ENCODE data around the gene ATXN1. TPM values are rescaled to one million over a fixed set of nuclear protein-coding genes. Genes with fewer than 3 reads are reported as not detected.

ATXN1 gene
- total RNA-seq, 1 experiment from 2014 or later: 25.6 TPM

DNA sequence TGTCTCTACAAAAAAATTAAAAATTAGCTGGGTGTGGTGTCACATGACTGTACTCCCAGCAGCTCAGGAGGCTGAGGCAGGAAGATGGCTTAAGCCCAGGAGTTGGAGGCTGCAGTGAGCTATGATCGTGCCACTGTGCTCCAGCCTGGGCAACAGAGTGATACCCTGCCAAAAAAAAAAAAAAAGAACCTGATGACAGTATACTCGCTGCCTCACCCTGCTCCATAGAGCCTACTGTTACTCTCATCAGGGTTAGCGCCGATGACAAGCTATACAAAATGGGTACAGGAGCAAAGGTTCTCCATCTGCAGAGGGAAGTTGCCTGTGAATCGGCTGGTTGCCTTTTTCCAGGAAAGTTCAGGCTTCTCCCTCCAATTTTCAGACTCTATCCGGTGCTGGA, 469.5 kb downstream of the ATXN1 start:
- no TSS peak for BruUV-seq (replicated peaks)
- TF ChIP-seq EZH2 (IDR thresholded peaks at IDR 0.05; ENCODE audit: borderline replicate concordance, low read depth, low read length, poor library complexity, severe bottlenecking): no peak
- TF ChIP-seq, protein P1, sequence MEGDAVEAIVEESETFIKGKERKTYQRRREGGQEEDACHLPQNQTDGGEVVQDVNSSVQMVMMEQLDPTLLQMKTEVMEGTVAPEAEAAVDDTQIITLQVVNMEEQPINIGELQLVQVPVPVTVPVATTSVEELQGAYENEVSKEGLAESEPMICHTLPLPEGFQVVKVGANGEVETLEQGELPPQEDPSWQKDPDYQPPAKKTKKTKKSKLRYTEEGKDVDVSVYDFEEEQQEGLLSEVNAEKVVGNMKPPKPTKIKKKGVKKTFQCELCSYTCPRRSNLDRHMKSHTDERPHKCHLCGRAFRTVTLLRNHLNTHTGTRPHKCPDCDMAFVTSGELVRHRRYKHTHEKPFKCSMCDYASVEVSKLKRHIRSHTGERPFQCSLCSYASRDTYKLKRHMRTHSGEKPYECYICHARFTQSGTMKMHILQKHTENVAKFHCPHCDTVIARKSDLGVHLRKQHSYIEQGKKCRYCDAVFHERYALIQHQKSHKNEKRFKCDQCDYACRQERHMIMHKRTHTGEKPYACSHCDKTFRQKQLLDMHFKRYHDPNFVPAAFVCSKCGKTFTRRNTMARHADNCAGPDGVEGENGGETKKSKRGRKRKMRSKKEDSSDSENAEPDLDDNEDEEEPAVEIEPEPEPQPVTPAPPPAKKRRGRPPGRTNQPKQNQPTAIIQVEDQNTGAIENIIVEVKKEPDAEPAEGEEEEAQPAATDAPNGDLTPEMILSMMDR (conservative IDR thresholded peaks at IDR 0.05; ENCODE audit: low read depth, low read length): no peak
- no peak for DNase-seq (ENCODE audit: low spot score)
- Histone ChIP-seq H3K4me1 (ENCODE audit: insufficient read depth, low read length, poor library complexity, severe bottlenecking) (no peaks in the 10 kb centered on the region), H3K4me3 (ENCODE audit: low read depth, low read length, poor library complexity, severe bottlenecking) (no peak overlapping the region), H3K9me3 (ENCODE audit: low read depth, low read length, poor library complexity, severe bottlenecking) (no peaks in the 10 kb centered on the region), H3K27me3 (replicated peaks; ENCODE audit: insufficient read depth, low read depth, low read length, poor library complexity) (no peaks in the 10 kb centered on the region), H3K36me3 (ENCODE audit: insufficient read depth, low read length, poor library complexity, severe bottlenecking) (no peaks in the 10 kb centered on the region), H3K27ac (ENCODE audit: low read depth, low read length, poor library complexity, severe bottlenecking) (no peak overlapping the region)
- ChIA-PET CTCF (no interaction called here), POLR2A (ENCODE audit: low non-redundant PET) (no interaction called here)
- intact Hi-C loops (cut with micrococcal nuclease; ENCODE audit: unreplicated experiment): no loop called here

DNA sequence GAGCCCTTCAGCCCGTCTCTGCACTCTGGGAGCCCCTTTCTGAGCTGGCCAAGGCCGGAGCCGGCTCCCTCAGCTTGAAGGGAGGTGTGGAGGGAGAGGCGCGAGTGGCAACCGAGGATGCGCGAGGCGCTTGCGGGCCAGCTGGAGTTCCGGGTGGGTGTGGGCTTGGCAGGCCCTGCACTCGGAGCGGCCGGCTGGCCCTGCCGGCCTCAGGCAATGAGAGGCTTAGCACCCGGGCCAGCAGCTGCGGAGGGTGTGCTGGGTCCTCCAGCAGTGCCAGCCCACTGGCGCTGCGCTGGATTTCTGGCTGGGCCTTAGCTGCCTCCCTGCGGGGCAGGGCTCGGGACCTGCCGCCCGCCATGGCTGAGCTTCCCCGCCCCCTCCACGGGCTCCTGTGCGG, 473.1 kb downstream of the ATXN1 start:
- TF ChIP-seq EZH2 (IDR thresholded peaks at IDR 0.05; ENCODE audit: borderline replicate concordance, low read depth, low read length, poor library complexity, severe bottlenecking): no peak
- TF ChIP-seq, protein P1 (conservative IDR thresholded peaks at IDR 0.05; ENCODE audit: low read depth, low read length): no peak
- Histone ChIP-seq H3K27ac (ENCODE audit: low read depth, low read length, poor library complexity, severe bottlenecking) (no peak overlapping the region), H3K27me3 (replicated peaks; ENCODE audit: insufficient read depth, low read depth, low read length, poor library complexity) (no peaks in the 10 kb centered on the region), H3K9me3 (ENCODE audit: low read depth, low read length, poor library complexity, severe bottlenecking) (no peaks in the 10 kb centered on the region), H3K4me1 (ENCODE audit: insufficient read depth, low read length, poor library complexity, severe bottlenecking) (no peaks in the 10 kb centered on the region), H3K36me3 (ENCODE audit: insufficient read depth, low read length, poor library complexity, severe bottlenecking) (no peaks in the 10 kb centered on the region), H3K4me3 (ENCODE audit: low read depth, low read length, poor library complexity, severe bottlenecking) (no peak overlapping the region)
- intact Hi-C loops (cut with micrococcal nuclease; ENCODE audit: unreplicated experiment): no loop called here
- ChIA-PET POLR2A (ENCODE audit: low non-redundant PET) (no interaction called here), CTCF (no interaction called here)
- no peak for DNase-seq (ENCODE audit: low spot score)
- BruUV-seq (replicated peaks): no TSS peak

DNA sequence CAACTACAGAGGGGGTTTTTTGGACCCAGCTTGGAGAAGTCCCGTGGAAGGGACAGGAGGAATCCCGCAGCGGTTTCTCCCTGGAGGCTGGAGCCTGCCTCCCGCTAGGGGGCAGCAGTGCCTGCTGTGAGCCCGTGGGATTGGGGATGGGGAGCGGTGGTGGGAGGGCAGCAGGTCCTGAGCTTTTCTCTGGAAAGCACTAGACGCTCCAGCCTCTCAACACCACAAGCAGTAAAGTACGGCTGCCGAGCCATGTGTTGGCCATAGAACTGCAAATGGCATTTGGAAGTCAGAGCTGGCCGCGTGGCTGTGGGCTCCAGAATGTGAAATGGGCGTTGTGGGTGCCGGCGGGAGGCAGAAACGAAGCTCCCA, 475.1 kb downstream of the ATXN1 start:
- H3K27ac ChIP-seq (ENCODE audit: low read depth, low read length, poor library complexity, severe bottlenecking): no peak overlapping the region
- no peaks in the 10 kb centered on the region for H3K9me3 ChIP-seq (ENCODE audit: low read depth, low read length, poor library complexity, severe bottlenecking)
- intact Hi-C loops (cut with micrococcal nuclease; ENCODE audit: unreplicated experiment): loop anchor here (2.0 kb wide), 1 partner anchor 45 kb away; no protein-coding TSS in a partner anchor
- no peaks in the 10 kb centered on the region for H3K4me1 ChIP-seq (ENCODE audit: insufficient read depth, low read length, poor library complexity, severe bottlenecking)
- no peaks in the 10 kb centered on the region for H3K36me3 ChIP-seq (ENCODE audit: insufficient read depth, low read length, poor library complexity, severe bottlenecking)
- ChIA-PET POLR2A (ENCODE audit: low non-redundant PET) (interaction anchor here (0.6 kb wide), 1 partner anchor 728 kb away, joined by 3 read pairs; no protein-coding TSS in a partner anchor), CTCF (interaction anchor here (0.6 to 1.6 kb wide), 7 partner anchors 9 to 800 kb away, joined by 3 to 7 read pairs (median 3); partner anchors contain the start of gene ATXN1)
- no TSS peak for BruUV-seq (replicated peaks)
- no peaks in the 10 kb centered on the region for H3K27me3 ChIP-seq (replicated peaks; ENCODE audit: insufficient read depth, low read depth, low read length, poor library complexity)
- TF ChIP-seq, protein P1 (conservative IDR thresholded peaks at IDR 0.05; ENCODE audit: low read depth, low read length): peak; percentile 98
- TF ChIP-seq EZH2 (IDR thresholded peaks at IDR 0.05; ENCODE audit: borderline replicate concordance, low read depth, low read length, poor library complexity, severe bottlenecking): no peak
- H3K4me3 ChIP-seq (ENCODE audit: low read depth, low read length, poor library complexity, severe bottlenecking): no peak overlapping the region
- peak; percentile 77 for DNase-seq (ENCODE audit: low spot score)
